Activated T-cell treated with anti-CD3 and anti-CD28 coated beads, Interleukin-2, amount 50 U/mL, for 4 hours (primary cell): ENCODE results near the gene PCDHB1. TPM values are rescaled to one million over a fixed set of nuclear protein-coding genes. Genes with fewer than 3 reads are reported as not detected.
A peak's percentile ranks its signal among the peaks of the same experiment; 100 is the strongest.

ENCODE experiments used
- ATAC-seq, 2 donors: fragments of 200-7000 bp; cut with Tn5 transposase; one replicate each; pipeline ENCODE4 v1.10.0; 2021
- DNase-seq: peaks from one replicate; pipeline ENCODE4 v3.0.0-alpha.2; 2020
- H3K27me3 Mint-ChIP-seq: one replicate; pipeline ENCODE4 v1.8.0; 2021; ENCODE audit warnings: low read depth, mixed read lengths
- H3K36me3 Mint-ChIP-seq: one replicate; pipeline ENCODE4 v1.8.0; 2022; ENCODE audit warnings: mixed read lengths; ENCODE audit not compliant: insufficient read depth
- H3K4me1 Mint-ChIP-seq: one replicate; pipeline ENCODE4 v1.8.0; 2021; ENCODE audit warnings: low read depth, mixed read lengths
- H3K4me3 Mint-ChIP-seq: one replicate; pipeline ENCODE4 v1.8.0; 2021; ENCODE audit warnings: mild to moderate bottlenecking, moderate library complexity, mixed read lengths
- H3K9me3 Mint-ChIP-seq: one replicate; pipeline ENCODE4 v1.8.0; 2021; ENCODE audit warnings: mixed read lengths
- total RNA-seq, 3 donors: library from RNA; stranded (reverse); gene quantifications; one replicate each; pipeline ENCODE4 v1.2.1, GENCODE V29; 2021

Gene PCDHB1
- total RNA-seq = not detected

- Mint-ChIP-seq H3K9me3 (peaks cover 14% of the 10 kb centered on the region), H3K36me3 (peaks cover 4% of the 10 kb centered on the region), H3K27me3 (peaks cover 55% of the 10 kb centered on the region), H3K4me3 (peak within 1 kb of the TSS; percentile 19), H3K4me1 (peaks cover 4% of the 10 kb centered on the region)
- ATAC-seq (no peak), DNase-seq (no peak)
Measured at GRCh38 chr5:141050622-141051520, at the start of gene PCDHB1. PCDHB1 (plus strand) TSS chr5:141051374; CDS start chr5:141051471, 97 bp downstream.

- no peak overlapping the region for H3K4me3 Mint-ChIP-seq
- peaks cover 8% of the 10 kb centered on the region for H3K4me1 Mint-ChIP-seq
- no peak for ATAC-seq
Measured at GRCh38 chr5:141001446-141001843, 49.7 kb upstream of the PCDHB1 start.

GRCh38 chr5:141001844-141002604, 49.1 kb upstream of the PCDHB1 start:
- ATAC-seq = no peak
- no peak overlapping the region for H3K4me3 Mint-ChIP-seq

More at GRCh38 chr5:141001446-141001843, 49.7 kb upstream of the PCDHB1 start:
- H3K27me3 Mint-ChIP-seq = peaks cover 44% of the 10 kb centered on the region
- DNase-seq = no peak
- no peaks in the 10 kb centered on the region for H3K36me3 Mint-ChIP-seq
- peaks cover 1% of the 10 kb centered on the region for H3K9me3 Mint-ChIP-seq

GRCh38 chr5:141002605-141002965, 48.6 kb upstream of the PCDHB1 start:
- DNase-seq (no peak), ATAC-seq (no peak)
- no peak overlapping the region for H3K4me3 Mint-ChIP-seq
- H3K36me3 Mint-ChIP-seq = no peaks in the 10 kb centered on the region
- H3K4me1 Mint-ChIP-seq = peaks cover 8% of the 10 kb centered on the region
- H3K9me3 Mint-ChIP-seq = peaks cover 6% of the 10 kb centered on the region
- H3K27me3 Mint-ChIP-seq = peaks cover 41% of the 10 kb centered on the region

More at GRCh38 chr5:141001844-141002604, 49.1 kb upstream of the PCDHB1 start:
- Mint-ChIP-seq H3K4me1 (peaks cover 8% of the 10 kb centered on the region), H3K36me3 (no peaks in the 10 kb centered on the region), H3K27me3 (peaks cover 43% of the 10 kb centered on the region), H3K9me3 (peaks cover 6% of the 10 kb centered on the region)
- no peak for DNase-seq

GRCh38 chr5:141003031-141003430, 48.1 kb upstream of the PCDHB1 start:
- H3K27me3 Mint-ChIP-seq = peaks cover 41% of the 10 kb centered on the region
- no peak for DNase-seq
- ATAC-seq = no peak
- H3K9me3 Mint-ChIP-seq = peaks cover 6% of the 10 kb centered on the region
- H3K4me1 Mint-ChIP-seq = peaks cover 8% of the 10 kb centered on the region
- H3K36me3 Mint-ChIP-seq = no peaks in the 10 kb centered on the region
- H3K4me3 Mint-ChIP-seq = no peak overlapping the region

GRCh38 chr5:141003791-141004611, 47.2 kb upstream of the PCDHB1 start:
- ATAC-seq (no peak), DNase-seq (no peak)
- Mint-ChIP-seq H3K9me3 (peaks cover 6% of the 10 kb centered on the region), H3K4me3 (no peak overlapping the region), H3K27me3 (peaks cover 40% of the 10 kb centered on the region), H3K36me3 (no peaks in the 10 kb centered on the region), H3K4me1 (peaks cover 8% of the 10 kb centered on the region)

- H3K4me3 Mint-ChIP-seq = no peak overlapping the region
- peaks cover 20% of the 10 kb centered on the region for H3K27me3 Mint-ChIP-seq
- DNase-seq (no peak), ATAC-seq (no peak)
- H3K9me3 Mint-ChIP-seq = peaks cover 6% of the 10 kb centered on the region
- no peaks in the 10 kb centered on the region for H3K36me3 Mint-ChIP-seq
- H3K4me1 Mint-ChIP-seq = no peaks in the 10 kb centered on the region
Measured at GRCh38 chr5:141007791-141008190, 43.4 kb upstream of the PCDHB1 start.

GRCh38 chr5:141010047-141010793, 41.0 kb upstream of the PCDHB1 start:
- H3K9me3 Mint-ChIP-seq = peaks cover 6% of the 10 kb centered on the region
- H3K36me3 Mint-ChIP-seq = no peaks in the 10 kb centered on the region
- H3K27me3 Mint-ChIP-seq = peaks cover 11% of the 10 kb centered on the region
- ATAC-seq = no peak
- H3K4me3 Mint-ChIP-seq = no peak overlapping the region
- no peaks in the 10 kb centered on the region for H3K4me1 Mint-ChIP-seq
- DNase-seq = no peak

- Mint-ChIP-seq H3K4me1 (no peaks in the 10 kb centered on the region), H3K27me3 (peaks cover 2% of the 10 kb centered on the region), H3K36me3 (no peaks in the 10 kb centered on the region), H3K9me3 (peaks cover under 1% of the 10 kb centered on the region), H3K4me3 (no peak overlapping the region)
- no peak for DNase-seq
- ATAC-seq = no peak
Measured at GRCh38 chr5:141017943-141018342, 33.2 kb upstream of the PCDHB1 start.

- Mint-ChIP-seq H3K9me3 (peaks cover 5% of the 10 kb centered on the region), H3K36me3 (no peaks in the 10 kb centered on the region), H3K4me1 (no peaks in the 10 kb centered on the region), H3K4me3 (no peak overlapping the region), H3K27me3 (peaks cover 2% of the 10 kb centered on the region)
- DNase-seq (no peak), ATAC-seq (no peak)
Measured at GRCh38 chr5:141022384-141022783, 28.8 kb upstream of the PCDHB1 start.

GRCh38 chr5:141031006-141031405, 20.2 kb upstream of the PCDHB1 start:
- DNase-seq (no peak), ATAC-seq (no peak)
- no peaks in the 10 kb centered on the region for H3K9me3 Mint-ChIP-seq
- H3K4me1 Mint-ChIP-seq = no peaks in the 10 kb centered on the region
- no peaks in the 10 kb centered on the region for H3K27me3 Mint-ChIP-seq
- no peak overlapping the region for H3K4me3 Mint-ChIP-seq
- no peaks in the 10 kb centered on the region for H3K36me3 Mint-ChIP-seq

- Mint-ChIP-seq H3K4me1 (no peaks in the 10 kb centered on the region), H3K36me3 (no peaks in the 10 kb centered on the region), H3K4me3 (no peak overlapping the region), H3K27me3 (no peaks in the 10 kb centered on the region), H3K9me3 (no peaks in the 10 kb centered on the region)
- DNase-seq (no peak), ATAC-seq (no peak)
Measured at GRCh38 chr5:141032626-141033025, 18.5 kb upstream of the PCDHB1 start.

- DNase-seq = no peak
- no peaks in the 10 kb centered on the region for H3K4me1 Mint-ChIP-seq
- no peaks in the 10 kb centered on the region for H3K9me3 Mint-ChIP-seq
- no peak overlapping the region for H3K4me3 Mint-ChIP-seq
- no peak for ATAC-seq
- no peaks in the 10 kb centered on the region for H3K36me3 Mint-ChIP-seq
- H3K27me3 Mint-ChIP-seq = no peaks in the 10 kb centered on the region
Measured at GRCh38 chr5:141039061-141039460, 12.1 kb upstream of the PCDHB1 start.
